ENCODE results near the gene SLC34A2.

The SLC34A2 gene

GRCh38 chr4:25727711-25728493 is 72.3 kb downstream of the SLC34A2 start:
- no peak for DNase-seq
